Mucosa of descending colon (tissue), 3 donors: ENCODE data around the gene VWA8. TPM values are rescaled to one million over a fixed set of nuclear protein-coding genes. Genes with fewer than 3 reads are reported as not detected.

Experiments used
- ATAC-seq: fragments of 200-7000 bp; cut with Tn5 transposase; one replicate; pipeline ENCODE4 v1.9.1; 2020; ENCODE audit warnings: mild to moderate bottlenecking, moderate library complexity
- DNase-seq, 3 donors: peaks; one replicate each; pipeline ENCODE4 v3.0.0-alpha.2; 2020
- H3K36me3 ChIP-seq: fragments of 200-600 bp; one replicate; pipeline ENCODE4 v1.8.0; 2021; ENCODE audit warnings: low read depth, mild to moderate bottlenecking
- H3K4me1 ChIP-seq: fragments of 200-600 bp; one replicate; pipeline ENCODE4 v1.8.0; 2021; ENCODE audit warnings: low read depth, mild to moderate bottlenecking
- H3K4me3 ChIP-seq: fragments of 200-600 bp; one replicate; pipeline ENCODE4 v1.8.0; 2021; ENCODE audit warnings: mild to moderate bottlenecking
- H3K9me3 ChIP-seq: fragments of 200-600 bp; one replicate; pipeline ENCODE4 v1.8.0; 2021; ENCODE audit warnings: mild to moderate bottlenecking
- intact Hi-C, 2 donors: fragments of 100-400 bp; cut with DNase I in 1 of 2; cut with micrococcal nuclease in 1 of 2; formaldehyde crosslinking; loops; one replicate each; pipeline versions ENCODE4 v1.11.0 to v1.11.1; 2022; cut with DNase I, micrococcal nuclease
- total RNA-seq, 3 donors: library from RNA; stranded (reverse); fragmentation: NEBNext Ultra II Directional in 2 of 3; extraction: Animal tissue kit (Norgen Biotek cat#: 25700) in 2 of 3; gene quantifications; one replicate each; pipeline versions ENCODE4 v1.2.1 to v1.2.4, GENCODE V29; 2021 to 2023
- TF ChIP-seq, protein P1 (sequence below): fragments of 200-600 bp; IDR thresholded peaks from one replicate; pipeline ENCODE4 v1.8.0; 2022; ENCODE audit warnings: antibody characterized with exemption, mild to moderate bottlenecking
- donor health status: DM: no; HTN: no; CAD: no; lungs with moderate emphysema.
- donor health status: DM: no; HTN: no; CAD: no.
- donor health status: DM: no; HTN: yes; CAD: no.

VWA8 gene
- total RNA-seq, 3 donors from 2014 or later: 19.1 to 31.5 (median 27.0) TPM

DNA sequence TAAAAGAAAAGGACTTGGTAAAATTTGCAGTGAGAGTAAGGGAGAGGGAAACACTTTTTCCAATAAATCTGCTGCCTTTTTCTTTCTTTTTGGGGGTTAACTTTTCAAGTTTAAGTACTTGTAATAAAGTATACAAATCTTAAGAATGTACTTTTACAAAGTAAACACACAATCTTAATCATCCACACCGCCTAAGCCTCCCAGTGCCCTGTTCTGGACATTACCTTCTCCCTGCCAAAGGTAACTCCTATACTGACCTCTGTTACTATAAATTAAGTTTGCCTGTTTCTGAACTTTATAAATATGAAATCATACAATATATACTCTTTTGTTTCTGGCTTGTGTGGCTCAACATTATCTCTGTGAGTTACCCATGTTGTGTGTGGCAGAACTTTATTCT lies 365.6 kb downstream of the VWA8 start:
- Histone ChIP-seq H3K36me3 (no peaks in the 10 kb centered on the region), H3K4me1 (no peaks in the 10 kb centered on the region), H3K4me3 (no peak overlapping the region), H3K9me3 (no peaks in the 10 kb centered on the region)
- TF ChIP-seq, protein P1, sequence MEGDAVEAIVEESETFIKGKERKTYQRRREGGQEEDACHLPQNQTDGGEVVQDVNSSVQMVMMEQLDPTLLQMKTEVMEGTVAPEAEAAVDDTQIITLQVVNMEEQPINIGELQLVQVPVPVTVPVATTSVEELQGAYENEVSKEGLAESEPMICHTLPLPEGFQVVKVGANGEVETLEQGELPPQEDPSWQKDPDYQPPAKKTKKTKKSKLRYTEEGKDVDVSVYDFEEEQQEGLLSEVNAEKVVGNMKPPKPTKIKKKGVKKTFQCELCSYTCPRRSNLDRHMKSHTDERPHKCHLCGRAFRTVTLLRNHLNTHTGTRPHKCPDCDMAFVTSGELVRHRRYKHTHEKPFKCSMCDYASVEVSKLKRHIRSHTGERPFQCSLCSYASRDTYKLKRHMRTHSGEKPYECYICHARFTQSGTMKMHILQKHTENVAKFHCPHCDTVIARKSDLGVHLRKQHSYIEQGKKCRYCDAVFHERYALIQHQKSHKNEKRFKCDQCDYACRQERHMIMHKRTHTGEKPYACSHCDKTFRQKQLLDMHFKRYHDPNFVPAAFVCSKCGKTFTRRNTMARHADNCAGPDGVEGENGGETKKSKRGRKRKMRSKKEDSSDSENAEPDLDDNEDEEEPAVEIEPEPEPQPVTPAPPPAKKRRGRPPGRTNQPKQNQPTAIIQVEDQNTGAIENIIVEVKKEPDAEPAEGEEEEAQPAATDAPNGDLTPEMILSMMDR: no peak
- DNase-seq (no peak), ATAC-seq (no peak)
- intact Hi-C loops: no loop called here

DNA sequence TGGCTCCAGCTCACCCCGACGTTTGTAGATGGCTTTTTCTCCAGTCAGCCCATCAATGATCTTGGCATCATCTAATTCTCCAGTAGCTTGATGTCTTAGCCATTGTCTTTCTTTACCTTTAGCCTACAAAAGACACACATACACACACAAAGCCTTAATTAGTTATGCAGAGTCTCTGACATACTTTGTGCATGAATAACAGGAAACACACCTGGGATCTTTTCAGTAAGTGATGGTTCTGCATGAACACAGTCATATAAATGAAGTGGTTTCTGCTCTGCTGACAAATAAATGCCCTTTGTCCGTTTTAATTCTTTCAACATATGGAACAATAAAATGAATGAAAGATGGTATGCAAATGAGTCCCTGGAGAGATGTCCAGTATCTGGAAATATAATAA lies 370.3 kb downstream of the VWA8 start:
- TF ChIP-seq, protein P1: no peak
- DNase-seq (no peak), ATAC-seq (no peak)
- Histone ChIP-seq H3K36me3 (no peaks in the 10 kb centered on the region), H3K9me3 (no peaks in the 10 kb centered on the region), H3K4me3 (no peak overlapping the region), H3K4me1 (no peaks in the 10 kb centered on the region)
- intact Hi-C loops: no loop called here

DNA sequence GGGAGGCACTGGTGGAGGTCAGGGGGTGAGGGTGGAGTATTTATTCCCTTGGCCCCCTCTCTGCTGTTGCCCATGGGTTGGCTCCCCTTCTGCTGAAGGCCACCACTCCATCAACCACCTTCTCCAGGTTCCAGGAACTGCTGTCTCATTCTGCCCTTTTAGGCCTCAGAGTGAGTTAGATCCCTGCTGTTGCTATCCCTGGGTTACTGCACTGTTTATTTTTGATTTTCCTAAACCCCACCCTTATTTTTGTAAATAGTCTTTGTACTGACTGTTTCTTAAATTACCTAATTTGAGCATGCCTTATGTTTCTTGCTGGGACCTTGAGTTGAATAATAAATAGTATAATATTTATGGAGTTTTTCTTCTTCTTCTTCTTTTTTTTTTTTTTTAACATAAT lies 370.8 kb downstream of the VWA8 start:
- TF ChIP-seq, protein P1: no peak
- Histone ChIP-seq H3K4me1 (no peaks in the 10 kb centered on the region), H3K9me3 (no peaks in the 10 kb centered on the region), H3K4me3 (no peak overlapping the region), H3K36me3 (no peaks in the 10 kb centered on the region)
- DNase-seq (no peak), ATAC-seq (no peak)
- intact Hi-C loops: no loop called here

DNA sequence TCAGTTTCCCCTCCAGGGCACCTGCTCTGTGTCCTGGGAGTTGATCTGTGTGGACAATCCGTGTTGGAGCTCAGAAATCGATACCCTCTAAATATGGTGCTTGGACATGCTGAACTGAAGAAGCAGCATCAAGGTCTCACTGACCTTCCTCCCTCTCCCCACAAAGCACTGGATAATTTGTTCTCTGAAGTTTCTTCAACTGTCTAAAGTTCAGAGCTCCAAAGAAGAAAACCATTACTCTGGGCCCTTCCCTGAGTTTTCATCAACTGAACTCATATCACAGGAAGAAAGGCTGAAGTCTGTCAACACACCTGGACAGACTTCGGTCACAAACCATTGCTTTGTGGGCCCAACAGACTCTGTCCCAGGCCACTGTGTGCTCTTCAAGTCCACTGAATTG lies 371.5 kb downstream of the VWA8 start:
- Histone ChIP-seq H3K36me3 (no peaks in the 10 kb centered on the region), H3K4me3 (no peak overlapping the region), H3K4me1 (no peaks in the 10 kb centered on the region), H3K9me3 (no peaks in the 10 kb centered on the region)
- intact Hi-C loops: no loop called here
- ATAC-seq: no peak
- TF ChIP-seq, protein P1: no peak
- no peak for DNase-seq

DNA sequence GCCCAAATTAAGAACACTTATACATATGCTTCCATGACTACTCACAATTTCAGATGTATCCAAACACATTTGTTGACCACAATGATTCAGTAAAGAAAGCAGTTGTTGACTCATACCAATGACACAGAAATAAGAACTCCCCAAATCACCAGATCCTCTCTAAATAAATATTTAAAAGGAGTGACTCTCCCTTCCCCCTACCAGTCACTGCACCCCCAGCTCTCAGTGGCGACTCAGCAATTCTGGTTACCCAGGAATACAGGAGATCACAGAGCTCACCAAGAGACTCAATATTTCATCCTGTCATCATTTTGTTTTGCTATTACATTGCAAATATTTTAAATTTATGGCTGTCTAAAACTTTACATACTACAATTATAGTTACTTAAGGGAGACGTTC lies 372.0 kb downstream of the VWA8 start:
- TF ChIP-seq, protein P1: no peak

DNA sequence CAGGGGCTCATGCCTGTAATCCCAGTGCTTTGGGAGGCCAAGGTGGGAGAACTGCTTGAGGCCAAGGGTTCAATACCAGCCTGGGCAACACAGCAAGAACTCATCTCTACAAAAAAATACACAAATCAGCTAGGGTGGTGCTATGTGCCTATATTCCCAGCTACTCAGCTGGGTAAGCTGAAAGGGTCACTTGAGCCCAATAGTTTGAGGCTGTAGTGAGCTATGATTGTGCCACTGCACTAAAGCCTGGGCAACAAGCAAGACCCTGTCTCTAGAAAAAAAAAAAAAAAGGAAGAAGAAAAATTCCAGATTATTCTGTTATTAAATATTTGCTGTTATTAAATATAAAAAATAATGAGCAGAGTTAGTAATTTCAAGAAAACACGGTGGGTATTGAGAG lies 372.5 kb downstream of the VWA8 start:
- ATAC-seq (no peak), DNase-seq (no peak)
- intact Hi-C loops: no loop called here
- no peaks in the 10 kb centered on the region for H3K9me3 ChIP-seq
- H3K4me3 ChIP-seq: no peak overlapping the region
- TF ChIP-seq, protein P1: no peak
- no peaks in the 10 kb centered on the region for H3K4me1 ChIP-seq
- H3K36me3 ChIP-seq: no peaks in the 10 kb centered on the region

More for the DNA sequence above, 372.0 kb downstream of the VWA8 start:
- Histone ChIP-seq H3K4me3 (no peak overlapping the region), H3K36me3 (no peaks in the 10 kb centered on the region), H3K9me3 (no peaks in the 10 kb centered on the region), H3K4me1 (no peaks in the 10 kb centered on the region)
- intact Hi-C loops: no loop called here
- no peak for DNase-seq
- ATAC-seq: no peak
